Mucosa of descending colon (tissue), 3 donors: ENCODE data around the gene GABBR2. TPM values are rescaled to one million over a fixed set of nuclear protein-coding genes. Genes with fewer than 3 reads are reported as not detected.

ENCODE experiments used
- ATAC-seq: fragments of 200-7000 bp; cut with Tn5 transposase; one replicate; pipeline ENCODE4 v1.9.1; 2020; ENCODE audit warnings: mild to moderate bottlenecking, moderate library complexity
- DNase-seq, 3 donors: peaks; one replicate each; pipeline ENCODE4 v3.0.0-alpha.2; 2020
- H3K36me3 ChIP-seq: fragments of 200-600 bp; one replicate; pipeline ENCODE4 v1.8.0; 2021; ENCODE audit warnings: low read depth, mild to moderate bottlenecking
- H3K4me1 ChIP-seq: fragments of 200-600 bp; one replicate; pipeline ENCODE4 v1.8.0; 2021; ENCODE audit warnings: low read depth, mild to moderate bottlenecking
- H3K4me3 ChIP-seq: fragments of 200-600 bp; one replicate; pipeline ENCODE4 v1.8.0; 2021; ENCODE audit warnings: mild to moderate bottlenecking
- H3K9me3 ChIP-seq: fragments of 200-600 bp; one replicate; pipeline ENCODE4 v1.8.0; 2021; ENCODE audit warnings: mild to moderate bottlenecking
- intact Hi-C, 2 donors: fragments of 100-400 bp; cut with DNase I in 1 of 2; cut with micrococcal nuclease in 1 of 2; formaldehyde crosslinking; loops; one replicate each; pipeline versions ENCODE4 v1.11.0 to v1.11.1; 2022; cut with DNase I, micrococcal nuclease
- total RNA-seq, 3 donors: library from RNA; stranded (reverse); fragmentation: NEBNext Ultra II Directional in 2 of 3; extraction: Animal tissue kit (Norgen Biotek cat#: 25700) in 2 of 3; gene quantifications; one replicate each; pipeline versions ENCODE4 v1.2.1 to v1.2.4, GENCODE V29; 2021 to 2023
- TF ChIP-seq, protein P1 (sequence below): fragments of 200-600 bp; IDR thresholded peaks from one replicate; pipeline ENCODE4 v1.8.0; 2022; ENCODE audit warnings: antibody characterized with exemption, mild to moderate bottlenecking
- donor health status: DM: no; HTN: no; CAD: no; lungs with moderate emphysema.
- donor health status: DM: no; HTN: no; CAD: no.
- donor health status: DM: no; HTN: yes; CAD: no.

GABBR2 gene
- total RNA-seq, 3 donors from 2014 or later = 0.35 TPM; not detected in 2

DNA sequence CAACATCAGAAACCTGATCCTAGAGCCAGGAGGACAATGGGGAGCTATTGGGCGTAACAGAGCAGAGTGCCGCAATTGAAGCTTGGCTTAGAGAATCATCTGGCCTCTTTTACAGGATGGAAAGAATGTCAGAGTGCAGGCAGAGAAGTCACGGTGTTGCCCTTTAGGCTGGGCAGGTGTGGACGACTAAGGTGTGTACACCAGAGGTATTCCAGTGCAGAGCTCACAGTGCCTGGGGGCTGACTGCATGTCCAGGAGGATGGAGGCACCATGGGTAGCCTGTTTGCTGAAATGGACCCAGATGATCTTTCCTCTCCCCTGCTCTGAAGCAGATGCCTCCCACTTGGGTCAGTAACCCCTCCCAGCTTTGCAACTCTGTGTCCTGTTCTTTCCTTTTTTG, 404.4 kb downstream of the GABBR2 start:
- Histone ChIP-seq H3K4me1 (no peaks in the 10 kb centered on the region), H3K36me3 (no peaks in the 10 kb centered on the region), H3K9me3 (no peaks in the 10 kb centered on the region), H3K4me3 (no peak overlapping the region)
- no peak for DNase-seq
- intact Hi-C loops = no loop called here
- ATAC-seq = no peak
- TF ChIP-seq, protein P1, sequence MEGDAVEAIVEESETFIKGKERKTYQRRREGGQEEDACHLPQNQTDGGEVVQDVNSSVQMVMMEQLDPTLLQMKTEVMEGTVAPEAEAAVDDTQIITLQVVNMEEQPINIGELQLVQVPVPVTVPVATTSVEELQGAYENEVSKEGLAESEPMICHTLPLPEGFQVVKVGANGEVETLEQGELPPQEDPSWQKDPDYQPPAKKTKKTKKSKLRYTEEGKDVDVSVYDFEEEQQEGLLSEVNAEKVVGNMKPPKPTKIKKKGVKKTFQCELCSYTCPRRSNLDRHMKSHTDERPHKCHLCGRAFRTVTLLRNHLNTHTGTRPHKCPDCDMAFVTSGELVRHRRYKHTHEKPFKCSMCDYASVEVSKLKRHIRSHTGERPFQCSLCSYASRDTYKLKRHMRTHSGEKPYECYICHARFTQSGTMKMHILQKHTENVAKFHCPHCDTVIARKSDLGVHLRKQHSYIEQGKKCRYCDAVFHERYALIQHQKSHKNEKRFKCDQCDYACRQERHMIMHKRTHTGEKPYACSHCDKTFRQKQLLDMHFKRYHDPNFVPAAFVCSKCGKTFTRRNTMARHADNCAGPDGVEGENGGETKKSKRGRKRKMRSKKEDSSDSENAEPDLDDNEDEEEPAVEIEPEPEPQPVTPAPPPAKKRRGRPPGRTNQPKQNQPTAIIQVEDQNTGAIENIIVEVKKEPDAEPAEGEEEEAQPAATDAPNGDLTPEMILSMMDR = no peak

DNA sequence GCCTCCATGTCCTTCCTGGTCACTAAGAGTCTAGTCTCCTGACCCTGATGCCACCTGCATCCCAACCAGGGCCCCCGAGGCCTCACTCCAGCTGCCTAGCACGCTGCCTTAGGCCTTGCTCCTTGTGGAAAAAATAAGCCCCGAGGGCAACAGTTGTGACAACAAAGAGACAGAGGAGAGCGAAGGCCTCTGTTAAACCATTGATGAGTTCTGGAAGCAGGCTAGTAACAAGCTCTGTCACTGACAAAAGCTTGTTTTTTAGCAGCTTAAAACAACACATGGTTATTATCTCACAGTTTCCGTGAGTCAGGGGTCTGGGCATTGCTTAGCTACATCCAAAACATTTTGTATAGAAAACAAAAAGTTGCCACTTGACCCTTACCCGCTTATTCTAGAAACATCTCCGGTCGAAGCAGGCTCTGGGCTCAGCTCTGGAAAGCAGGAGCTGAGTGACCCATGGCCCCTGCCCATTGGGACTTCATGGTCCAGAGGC, 405.1 kb downstream of the GABBR2 start:
- Histone ChIP-seq H3K9me3 (no peaks in the 10 kb centered on the region), H3K4me3 (no peak overlapping the region), H3K36me3 (no peaks in the 10 kb centered on the region), H3K4me1 (no peaks in the 10 kb centered on the region)
- TF ChIP-seq, protein P1 = no peak
- no peak for ATAC-seq
- no peak for DNase-seq
- intact Hi-C loops = no loop called here

DNA sequence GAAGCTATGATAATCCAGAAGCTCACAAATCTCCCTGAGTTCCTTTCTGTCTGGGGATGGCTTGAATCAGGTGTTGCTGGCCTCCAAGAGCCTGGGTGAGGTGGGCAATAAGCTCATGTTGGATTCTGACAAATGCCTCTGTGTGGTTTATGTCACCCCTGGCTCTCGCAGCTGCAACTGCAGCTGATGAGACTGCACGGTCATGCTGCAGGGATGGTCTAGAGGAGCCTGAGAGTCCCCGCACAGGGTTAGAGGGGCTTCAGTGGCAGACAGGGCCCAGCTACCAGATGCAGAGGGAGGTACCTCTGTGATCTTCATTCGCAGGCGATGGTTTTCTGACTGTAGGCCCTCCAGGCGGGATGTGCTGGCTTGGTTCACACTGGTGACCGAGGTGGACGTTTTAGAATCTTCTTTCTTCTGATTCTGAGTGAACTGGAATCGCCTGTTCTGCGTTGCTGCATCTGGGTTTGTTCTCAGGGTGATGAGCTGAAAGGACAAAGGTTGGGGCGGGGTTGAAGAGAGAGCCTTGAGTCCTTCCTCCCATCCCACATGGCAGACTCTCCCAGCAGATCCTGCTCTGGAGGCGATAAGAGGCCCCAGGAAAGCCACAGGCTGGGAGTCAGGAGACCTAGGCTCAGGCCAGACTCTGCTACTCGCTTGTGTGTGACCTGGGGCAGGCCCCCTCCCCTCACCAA, 405.6 kb downstream of the GABBR2 start:
- TF ChIP-seq, protein P1 = no peak
- intact Hi-C loops = no loop called here
- no peaks in the 10 kb centered on the region for H3K4me1 ChIP-seq
- H3K9me3 ChIP-seq = no peaks in the 10 kb centered on the region
- DNase-seq (no peak), ATAC-seq (no peak)
- no peak overlapping the region for H3K4me3 ChIP-seq
- H3K36me3 ChIP-seq = no peaks in the 10 kb centered on the region

DNA sequence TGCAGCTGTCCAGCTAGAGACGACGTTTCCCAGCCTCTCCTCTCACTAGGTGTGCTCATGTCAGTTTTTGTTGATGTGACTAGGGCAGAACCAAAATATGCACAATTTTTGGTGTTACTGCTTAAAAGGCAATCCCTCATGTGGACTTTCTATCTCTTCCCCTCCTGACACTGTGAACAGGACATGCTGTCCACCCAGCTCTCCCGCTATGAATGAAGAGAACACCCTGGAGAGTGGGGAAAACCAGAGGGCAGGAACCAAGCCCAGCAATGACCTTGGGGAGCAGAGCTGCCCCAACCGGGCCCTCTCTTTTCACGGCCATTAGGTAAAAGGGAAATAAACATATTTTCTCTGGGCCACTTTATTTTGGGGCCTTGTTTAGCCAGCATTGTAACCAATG, 406.6 kb downstream of the GABBR2 start:
- intact Hi-C loops = no loop called here
- no peak for ATAC-seq
- Histone ChIP-seq H3K9me3 (no peaks in the 10 kb centered on the region), H3K4me3 (no peak overlapping the region), H3K4me1 (no peaks in the 10 kb centered on the region), H3K36me3 (no peaks in the 10 kb centered on the region)
- TF ChIP-seq, protein P1 = no peak
- DNase-seq = no peak

DNA sequence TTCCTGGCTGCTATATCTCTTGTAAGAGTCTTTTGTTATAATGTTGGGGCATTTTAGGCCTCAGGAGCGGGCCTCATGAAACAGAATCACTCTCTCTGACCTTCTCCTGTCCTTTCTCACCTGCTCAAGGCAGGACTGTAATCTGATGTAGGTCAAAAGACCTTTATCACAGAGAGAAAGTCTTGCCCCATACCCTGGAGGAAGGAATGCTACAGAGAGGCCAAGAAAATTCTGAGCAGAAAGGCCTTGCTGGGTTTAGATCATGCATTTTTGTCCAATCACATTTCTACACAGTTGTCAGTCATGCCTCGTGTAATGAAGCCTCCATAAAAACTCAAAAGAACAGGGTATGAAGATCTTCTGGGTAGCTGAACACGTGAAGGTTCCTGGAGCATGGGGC, 408.1 kb downstream of the GABBR2 start:
- DNase-seq (no peak), ATAC-seq (no peak)
- H3K9me3 ChIP-seq = no peaks in the 10 kb centered on the region
- intact Hi-C loops = no loop called here
- no peaks in the 10 kb centered on the region for H3K4me1 ChIP-seq
- H3K4me3 ChIP-seq = no peak overlapping the region
- no peaks in the 10 kb centered on the region for H3K36me3 ChIP-seq
- TF ChIP-seq, protein P1 = no peak
